H1 (cell line): ENCODE results near the gene FANK1. TPM values are rescaled to one million over a fixed set of nuclear protein-coding genes. Genes with fewer than 3 reads are reported as not detected.
"Not testable (repeated sequence)": the region's sequence is repeated elsewhere in the genome, so short reads cannot be mapped to it uniquely, and the experiment has no call there.

Source experiments
- CTCF ChIA-PET: fragments of 300-600 bp; sonication (Branson Sonifier 250); formaldehyde crosslinking; loops from one replicate; lab custom pipeline; 2021; ENCODE audit not compliant: partially characterized antibody; lab: Charles Lee
- POLR2A ChIA-PET: fragments of 300-600 bp; sonication (Branson Sonifier 250); formaldehyde crosslinking; loops from one replicate; lab custom pipeline; 2021; ENCODE audit warnings: inconsistent platforms; ENCODE audit not compliant: partially characterized antibody; lab: Charles Lee
- DNase-seq, 2 experiments: peaks; one replicate each; pipeline versions ENCODE4 v3.0.0 to v3.0.0-alpha.2; 2010 to 2022; ENCODE audit warnings: low spot score in 2 of 2, low read depth in 1 of 2, mixed read lengths in 1 of 2
- FAIRE-seq: peaks from 2 replicates; lab custom pipeline; 2011; peaks lifted over from hg19 to GRCh38; lab: Jason Lieb, UNC
- H2AFZ ChIP-seq: 2 replicates; pipeline ENCODE4 v1.8.1; 2012; ENCODE audit warnings: low read length, inconsistent platforms
- H2AK5ac ChIP-seq: 2 replicates; pipeline ENCODE4 v1.6.1; 2013; ENCODE audit warnings: low read depth, low read length
- H2BK120ac ChIP-seq: replicated peaks from 2 replicates; pipeline ENCODE3; 2013; ENCODE audit warnings: low read depth, low read length, inconsistent platforms
- H2BK12ac ChIP-seq: 2 replicates; pipeline ENCODE4 v1.6.1; 2013; ENCODE audit warnings: low read depth, low read length
- H2BK15ac ChIP-seq: 2 replicates; pipeline ENCODE4 v1.6.1; 2013; ENCODE audit warnings: low read length
- H2BK20ac ChIP-seq: 2 replicates; pipeline ENCODE4 v1.6.1; 2013; ENCODE audit warnings: low read length
- H2BK5ac ChIP-seq: 2 replicates; pipeline ENCODE4 v1.6.1; 2013; ENCODE audit warnings: low read depth, low read length
- H3K14ac ChIP-seq: 2 replicates; pipeline ENCODE4 v1.6.1; 2013; ENCODE audit warnings: inconsistent platforms; ENCODE audit not compliant: insufficient read length
- H3K18ac ChIP-seq: 2 replicates; pipeline ENCODE4 v1.6.1; 2013; ENCODE audit warnings: low read length; ENCODE audit errors: extremely low read depth
- H3K23ac ChIP-seq: 2 replicates; pipeline ENCODE4 v1.6.1; 2013; ENCODE audit warnings: inconsistent platforms; ENCODE audit not compliant: insufficient read length
- H3K23me2 ChIP-seq: 2 replicates; pipeline ENCODE4 v1.6.1; 2013; ENCODE audit warnings: low read depth, low read length
- H3K27ac ChIP-seq: 2 replicates; pipeline ENCODE4 v1.6.1; 2011; ENCODE audit warnings: low read depth, low read length, inconsistent platforms
- H3K27me3 ChIP-seq, 4 experiments: replicated peaks in 1 of 4; 1 replicate in 1 of 4; 2 replicates in 3 of 4; pipeline versions ENCODE4 v1.6.1 to v1.8.1; 2011 to 2013; ENCODE audit warnings: low read length in 3 of 4, mild to moderate bottlenecking in 3 of 4, inconsistent platforms in 2 of 4, mixed read lengths in 2 of 4, moderate library complexity in 1 of 4; ENCODE audit not compliant: control insufficient read depth in 3 of 4, insufficient read depth in 3 of 4; ENCODE audit errors: extremely low read depth in 1 of 4
- H3K36me3 ChIP-seq, 4 experiments: 2 replicates each; pipeline versions ENCODE4 v1.6.1 to v1.8.1; 2011 to 2013; ENCODE audit warnings: mild to moderate bottlenecking in 4 of 4, low read length in 3 of 4, moderate library complexity in 2 of 4, control low read depth in 1 of 4, inconsistent platforms in 1 of 4; ENCODE audit not compliant: insufficient read depth in 4 of 4, control insufficient read depth in 2 of 4
- H3K4ac ChIP-seq: replicated peaks from 2 replicates; pipeline ENCODE3; 2013; ENCODE audit warnings: low read length, low read depth, mixed read lengths, inconsistent platforms; ENCODE audit not compliant: insufficient read length
- H3K4me1 ChIP-seq, 4 experiments: replicated peaks in 1 of 4; 1 replicate in 1 of 4; 2 replicates in 3 of 4; pipeline versions ENCODE4 v1.6.1 to v1.8.1; 2011 to 2013; ENCODE audit warnings: low read length in 3 of 4, inconsistent platforms in 2 of 4, mixed read lengths in 1 of 4; ENCODE audit not compliant: insufficient read depth in 4 of 4, control insufficient read depth in 3 of 4
- H3K4me2 ChIP-seq, 2 experiments: 2 replicates each; pipeline versions ENCODE4 v1.6.1 to v1.8.1; 2011 to 2013; ENCODE audit warnings: low read depth in 2 of 2, low read length in 2 of 2, control low read depth in 1 of 2, inconsistent platforms in 1 of 2, mild to moderate bottlenecking in 1 of 2; ENCODE audit not compliant: insufficient read depth in 1 of 2
- H3K4me3 ChIP-seq, 4 experiments: fragments of 200-600, 300-600 bp in 1 of 4; sonication (generic), shearing (Covaris generic), sonication (Bioruptor Twin) in 1 of 4; 2 replicates each; pipeline versions ENCODE4 v1.5.1 to v1.8.1; 2011 to 2016; ENCODE audit warnings: low read length in 4 of 4, low read depth in 3 of 4, control low read depth in 2 of 4, inconsistent platforms in 2 of 4, mild to moderate bottlenecking in 2 of 4, mixed read lengths in 1 of 4, moderate library complexity in 1 of 4; ENCODE audit not compliant: insufficient read depth in 2 of 4; ENCODE audit errors: extremely low read depth in 1 of 4
- H3K56ac ChIP-seq: replicated peaks from 2 replicates; pipeline ENCODE3; 2013; ENCODE audit warnings: low read depth, mild to moderate bottlenecking, mixed read lengths, low read length, inconsistent platforms; ENCODE audit not compliant: insufficient read length
- H3K79me1 ChIP-seq: 2 replicates; pipeline ENCODE4 v1.6.1; 2013; ENCODE audit warnings: low read depth, low read length, control low read depth
- H3K79me2 ChIP-seq, 2 experiments: 2 replicates each; pipeline versions ENCODE4 v1.6.1 to v1.8.1; 2012 to 2013; ENCODE audit warnings: low read length in 2 of 2, mild to moderate bottlenecking in 2 of 2, inconsistent platforms in 1 of 2; ENCODE audit not compliant: insufficient read depth in 2 of 2, control insufficient read depth in 1 of 2
- H3K9ac ChIP-seq, 4 experiments: replicated peaks in 1 of 4; 1 replicate in 1 of 4; 2 replicates in 3 of 4; pipeline versions ENCODE4 v1.6.1 to v1.8.1; 2011 to 2013; ENCODE audit warnings: low read depth in 3 of 4, low read length in 3 of 4, control low read depth in 2 of 4, mild to moderate bottlenecking in 2 of 4, moderate library complexity in 2 of 4, inconsistent platforms in 1 of 4; ENCODE audit errors: extremely low read depth in 1 of 4
- H3K9me3 ChIP-seq, 2 experiments: 2 replicates each; pipeline versions ENCODE4 v1.6.1 to v1.8.1; 2012 to 2013; ENCODE audit warnings: mild to moderate bottlenecking in 2 of 2, moderate library complexity in 2 of 2, control low read depth in 1 of 2, inconsistent platforms in 1 of 2, low read depth in 1 of 2, low read length in 1 of 2, mixed read lengths in 1 of 2; ENCODE audit not compliant: insufficient read depth in 2 of 2
- H4K20me1 ChIP-seq, 2 experiments: replicated peaks in 1 of 2; 2 replicates each; pipeline versions ENCODE3 to v1.8.1; 2011 to 2013; ENCODE audit warnings: inconsistent platforms in 2 of 2, low read length in 2 of 2, mild to moderate bottlenecking in 1 of 2; ENCODE audit not compliant: insufficient read depth in 2 of 2, control insufficient read depth in 1 of 2
- H4K5ac ChIP-seq: 2 replicates; pipeline ENCODE4 v1.6.1; 2013; ENCODE audit warnings: low read length, low read depth, mixed read lengths, inconsistent platforms; ENCODE audit not compliant: insufficient read length
- H4K8ac ChIP-seq: 2 replicates; pipeline ENCODE4 v1.8.0; 2013; ENCODE audit warnings: mild to moderate bottlenecking, moderate library complexity, low read length, inconsistent platforms; ENCODE audit not compliant: insufficient read depth; ENCODE audit errors: extremely low read depth
- H4K91ac ChIP-seq: replicated peaks from 2 replicates; pipeline ENCODE3; 2013; ENCODE audit warnings: low read length, mixed read lengths, inconsistent platforms; ENCODE audit not compliant: insufficient read length
- WGBS, 2 experiments: shearing (Covaris generic) in 1 of 2; methylation state at CpG; one replicate each; pipeline versions ENCODE4 v1.1.6 to v1.1.7; 2013 to 2015; ENCODE audit warnings: low lambda C conversion rate in 2 of 2, mixed read lengths in 2 of 2, inconsistent platforms in 1 of 2, low coverage in 1 of 2, missing lambda C conversion rate in 1 of 2; ENCODE audit not compliant: insufficient replicate concordance in 2 of 2, insufficient coverage in 1 of 2, insufficient read length in 1 of 2; ENCODE audit errors: extremely low coverage in 1 of 2, missing lambda C conversion rate in 1 of 2; 5-methylcytosine and 5-hydroxymethylcytosine counted together
- polyA plus RNA-seq, 7 experiments: library from polyadenylated mRNA; depleted of rRNA in 3 of 7; stranded (reverse) in 5 of 7; unstranded in 2 of 7; fragments of >200 nt in 5 of 7; fragments of 200-250 nt in 2 of 7; gene quantifications; 1 replicate in 5 of 7; 2 replicates in 1 of 7; 4 replicates in 1 of 7; pipeline versions ENCODE4 v1.2.1 to v1.2.3, GENCODE V29; 2011 to 2013; ENCODE audit warnings: missing spikeins in 2 of 7, mixed read lengths in 2 of 7
- total RNA-seq: library from RNA; stranded (reverse); fragmentation: NEBNext Ultra II Directional; extraction: Animal tissue kit (Norgen Biotek cat#: 25700); gene quantifications from 2 replicates; pipeline ENCODE4 v1.2.1, GENCODE V29; 2021

FANK1 gene
- total and polyA plus RNA-seq, 2 of the 8 experiments (the other 6 are each of a cell fraction or from before 2014, with no cell fraction given) = 1.2 TPM; not detected in 1

- FAIRE-seq = peak; percentile 32
- CTCF ChIA-PET = interaction anchor here (1.7 kb wide), 1 partner anchor 45 kb away, joined by 5 read pairs; no protein-coding TSS in a partner anchor
- not testable (repeated sequence) for H3K79me1 ChIP-seq
Measured at GRCh38 chr10:125889441-125889840, 6.9 kb upstream of the FANK1 start.

GRCh38 chr10:125892402-125892801 is 4.0 kb upstream of the FANK1 start:
- H3K79me2 ChIP-seq, H2AK5ac ChIP-seq, H4K20me1 ChIP-seq, H4K5ac ChIP-seq, H4K8ac ChIP-seq, DNase-seq, H3K23me2 ChIP-seq, H3K36me3 ChIP-seq, H2BK15ac ChIP-seq, H3K4ac ChIP-seq, H3K9ac ChIP-seq, H3K27me3 ChIP-seq, H4K91ac ChIP-seq, H3K27ac ChIP-seq, H3K4me1 ChIP-seq, H2AFZ ChIP-seq, H2BK5ac ChIP-seq, H2BK20ac ChIP-seq, CTCF ChIA-PET, H3K14ac ChIP-seq, H3K79me1 ChIP-seq, H3K23ac ChIP-seq, H2BK120ac ChIP-seq, H2BK12ac ChIP-seq, H3K4me3 ChIP-seq, H3K18ac ChIP-seq, POLR2A ChIA-PET, H3K4me2 ChIP-seq, H3K56ac ChIP-seq: not testable (repeated sequence)
- peak; percentile 45 for FAIRE-seq
- 88% methylated on average over 5 of the region's 5 CpGs; no CpG with 5 or more reads in 1 of the 2 experiments for WGBS, 2 experiments
- H3K9me3 ChIP-seq = peaks cover 3 to 12% of the 10 kb centered on the region in 2 experiments; a peak in 1 of 4 replicates

More at GRCh38 chr10:125889441-125889840, 6.9 kb upstream of the FANK1 start:
- WGBS, 2 experiments = 86% methylated on average over 4 of the region's 4 CpGs; no CpG with 5 or more reads in 1 of the 2 experiments
- H2AK5ac ChIP-seq, H2BK5ac ChIP-seq, H3K27ac ChIP-seq, H2BK120ac ChIP-seq, H3K9me3 ChIP-seq, H3K14ac ChIP-seq, H3K79me2 ChIP-seq, POLR2A ChIA-PET, H3K4me2 ChIP-seq, H3K23ac ChIP-seq, H3K4me3 ChIP-seq, H3K4me1 ChIP-seq, H2AFZ ChIP-seq, H2BK12ac ChIP-seq, H4K5ac ChIP-seq, H3K36me3 ChIP-seq, H3K9ac ChIP-seq, H3K23me2 ChIP-seq, H3K27me3 ChIP-seq, H2BK15ac ChIP-seq, H4K20me1 ChIP-seq, H2BK20ac ChIP-seq, H3K18ac ChIP-seq, H3K56ac ChIP-seq, DNase-seq, H3K4ac ChIP-seq, H4K91ac ChIP-seq, H4K8ac ChIP-seq: not testable (repeated sequence)
